Esophagus muscularis mucosa (tissue), 3 donors: Measurements from ENCODE around the gene L3MBTL1.

ENCODE experiments used
- CTCF ChIP-seq, 3 experiments: fragments of 200-600 bp in 2 of 3; fragments of 450-650 bp in 1 of 3; sonication (generic) in 2 of 3; IDR thresholded peaks; one replicate each; pipeline ENCODE4 v1.5.1; 2017 to 2019; ENCODE audit warnings: antibody characterized with exemption in 3 of 3, mild to moderate bottlenecking in 2 of 3, moderate library complexity in 1 of 3
- EP300 ChIP-seq: sonication (generic); formaldehyde crosslinking; IDR thresholded peaks from one replicate; pipeline ENCODE4 v1.6.1; 2017; ENCODE audit warnings: antibody characterized with exemption

GRCh38 chr20:43467589-43467988 is 39.9 kb upstream of the L3MBTL1 start:
- TF ChIP-seq EP300 (no peak), CTCF (IDR thresholded peaks at IDR 0.05) (no peak)
